GM12878 (cell line): Measurements from ENCODE around the gene DIAPH2. TPM values are rescaled to one million over a fixed set of nuclear protein-coding genes. Genes with fewer than 3 reads are reported as not detected.

ENCODE experiments used
- ATAC-seq: fragments of 200-7000 bp; cut with Tn5 transposase; 3 replicates; pipeline ENCODE4 v1.9.1; 2020; ENCODE audit warnings: mild to moderate bottlenecking, moderate library complexity
- BruUV-seq: library from RNA; stranded (reverse); fragments of 400-500 nt; replicated peaks from 2 replicates; lab custom pipeline; 2021; lab: Mats Ljungman, UMichigan
- CTCF ChIA-PET: fragments of 300-600 bp; sonication (Branson Sonifier 250); formaldehyde crosslinking; extraction: SDS; loops from one replicate; lab custom pipeline; 2021; ENCODE audit warnings: inconsistent platforms; lab: Yijun Ruan, JAX
- POLR2A ChIA-PET: fragments of 350-600 bp; formaldehyde crosslinking; extraction: SDS; loops from one replicate; lab custom pipeline; 2021; ENCODE audit warnings: inconsistent platforms; lab: Charles Lee
- RAD21 ChIA-PET: fragments of 300-600 bp; sonication (Branson Sonifier 250); formaldehyde crosslinking; loops from one replicate; lab custom pipeline; 2023; ENCODE audit warnings: antibody characterized with exemption; ENCODE audit not compliant: unreplicated experiment; lab: Charles Lee
- SMC1A ChIA-PET: fragments of 300-600 bp; sonication (Branson Sonifier 250); formaldehyde crosslinking; loops from one replicate; lab custom pipeline; 2023; ENCODE audit not compliant: unreplicated experiment, uncharacterized antibody; lab: Charles Lee
- DNase-seq: peaks from one replicate; pipeline ENCODE4 v3.0.0-alpha.2; 2011; ENCODE audit warnings: low read depth, low spot score
- FAIRE-seq: peaks from 3 replicates; lab custom pipeline; 2011; peaks lifted over from hg19 to GRCh38; lab: Jason Lieb, UNC
- H2AFZ ChIP-seq: 2 replicates; pipeline ENCODE4 v1.6.0; 2011; ENCODE audit warnings: low read depth, low read length, control low read depth; ENCODE audit not compliant: control insufficient read depth
- H3K27ac ChIP-seq: 2 replicates; pipeline ENCODE4 v1.5.1; 2011; ENCODE audit warnings: control low read depth; ENCODE audit not compliant: control insufficient read depth, insufficient read depth
- H3K27me3 ChIP-seq, 2 experiments: replicated peaks in 1 of 2; 2 replicates each; pipeline versions ENCODE4 v1.6.0 to v1.6.1; 2011; ENCODE audit warnings: low read length in 1 of 2; ENCODE audit not compliant: control insufficient read depth in 2 of 2, insufficient read depth in 2 of 2
- H3K36me3 ChIP-seq, 2 experiments: 2 replicates each; pipeline ENCODE4 v1.5.1; 2011; ENCODE audit warnings: low read length in 1 of 2; ENCODE audit not compliant: control insufficient read depth in 2 of 2, insufficient read depth in 2 of 2
- H3K4me1 ChIP-seq: 2 replicates; pipeline ENCODE4 v1.6.1; 2011; ENCODE audit warnings: mild to moderate bottlenecking, low read length, moderate library complexity, mixed read lengths; ENCODE audit not compliant: control insufficient read depth, insufficient read depth
- H3K4me2 ChIP-seq: 2 replicates; pipeline ENCODE4 v1.6.0; 2011; ENCODE audit warnings: control low read depth; ENCODE audit not compliant: control insufficient read depth, insufficient read depth
- H3K4me3 ChIP-seq: fragments of 200-600 bp; sonication (generic); 2 replicates; pipeline ENCODE4 v1.5.1; 2016
- H3K79me2 ChIP-seq: 2 replicates; pipeline ENCODE4 v1.6.0; 2011; ENCODE audit warnings: low read length; ENCODE audit not compliant: control insufficient read depth, insufficient read depth
- H3K9ac ChIP-seq: 2 replicates; pipeline ENCODE4 v1.8.0; 2011; ENCODE audit warnings: low read length, control low read depth, mixed read lengths; ENCODE audit not compliant: control insufficient read depth, insufficient read depth
- H3K9me3 ChIP-seq: replicated peaks from 3 replicates; pipeline ENCODE4 v1.5.1; 2011; ENCODE audit warnings: mild to moderate bottlenecking, low read length; ENCODE audit not compliant: control insufficient read depth, insufficient read depth
- H4K20me1 ChIP-seq: 2 replicates; pipeline ENCODE4 v1.6.0; 2011; ENCODE audit not compliant: control insufficient read depth, insufficient read depth
- BMI1 ChIP-seq: fragments of 450-650 bp; IDR thresholded peaks from 2 replicates; pipeline ENCODE4 v1.6.1; 2016; ENCODE audit warnings: mild to moderate bottlenecking, moderate library complexity, borderline replicate concordance
- BRCA1 ChIP-seq: IDR thresholded peaks from 2 replicates; pipeline ENCODE4 v1.6.1; 2011; ENCODE audit warnings: low read depth, low read length, improper control_type of control experiment
- ETV6 ChIP-seq, 2 experiments: fragments of 450-650 bp in 1 of 2; IDR thresholded peaks in 1 of 2; conservative IDR thresholded peaks in 1 of 2; 2 replicates each; pipeline ENCODE4 v1.6.1; 2014; ENCODE audit warnings: antibody characterized with exemption in 1 of 2, borderline replicate concordance in 1 of 2, low read depth in 1 of 2, mild to moderate bottlenecking in 1 of 2, moderate library complexity in 1 of 2
- GATAD2B ChIP-seq: fragments of 450-650 bp; conservative IDR thresholded peaks from 2 replicates; pipeline ENCODE4 v1.6.1; 2017; ENCODE audit warnings: low read depth, mild to moderate bottlenecking, moderate library complexity
- JUNB ChIP-seq: IDR thresholded peaks from 2 replicates; pipeline ENCODE4 v1.6.1; 2016; ENCODE audit warnings: antibody characterized with exemption, mild to moderate bottlenecking
- MTA2 ChIP-seq: fragments of 450-650 bp; IDR thresholded peaks from 2 replicates; pipeline ENCODE4 v1.6.1; 2016; ENCODE audit warnings: low read depth, mild to moderate bottlenecking, moderate library complexity
- MYC ChIP-seq: IDR thresholded peaks from 2 replicates; pipeline ENCODE4 v1.6.1; 2011; ENCODE audit warnings: mild to moderate bottlenecking, low read length, moderate library complexity, inconsistent platforms; ENCODE audit not compliant: insufficient read depth, insufficient replicate concordance, insufficient read length, severe bottlenecking
- POLR2AphosphoS5 ChIP-seq: IDR thresholded peaks from 2 replicates; pipeline ENCODE4 v1.6.1; 2011; ENCODE audit warnings: mild to moderate bottlenecking, low read length, inconsistent platforms
- RBBP5 ChIP-seq: fragments of 200-600 bp; sonication (generic); conservative IDR thresholded peaks from 2 replicates; pipeline ENCODE4 v1.6.1; 2016
- WGBS: methylation state at CpG from one replicate; pipeline ENCODE4 v1.1.6; 2016; ENCODE audit warnings: low lambda C conversion rate; ENCODE audit not compliant: insufficient replicate concordance, insufficient coverage; ENCODE audit errors: missing lambda C conversion rate; 5-methylcytosine and 5-hydroxymethylcytosine counted together
- in situ Hi-C: fragments of 300-500 bp; cut with MboI; formaldehyde crosslinking; loops from 9 replicates; pipeline ENCODE4 v1.14.3; 2018; ENCODE audit warnings: mixed read lengths
- intact Hi-C: fragments of 100-400 bp; cut with micrococcal nuclease; formaldehyde crosslinking; loops from one replicate; pipeline ENCODE4 v1.14.2; 2022; ENCODE audit not compliant: unreplicated experiment
- polyA plus RNA-seq, 11 experiments: library from polyadenylated mRNA; depleted of rRNA in 4 of 11; unstranded in 6 of 11; stranded (reverse) in 5 of 11; fragments of >200 nt; fragmentation: Nextera tagmentation in 4 of 11; fragmentation: Illumina TruSeq in 1 of 11; extraction: Ambion mirVana in 4 of 11; extraction: Trizol in 1 of 11; gene quantifications; 1 replicate in 1 of 11; 2 replicates in 10 of 11; pipeline versions ENCODE4 v1.2.1 to v1.2.3, GENCODE V29; 2011 to 2016; ENCODE audit warnings: inconsistent platforms in 2 of 11, missing spikeins in 2 of 11, low read depth in 1 of 11
- total RNA-seq, 4 experiments: library from RNA; depleted of rRNA in 3 of 4; stranded (reverse); fragments of >200 nt in 3 of 4; fragmentation: Illumina TruSeq in 1 of 4; extraction: Trizol in 1 of 4; gene quantifications; 2 replicates each; pipeline versions ENCODE4 v1.2.1 to v1.2.3, GENCODE V29; 2013 to 2021
- TF ChIP-seq, protein P1 (sequence below): fragments of 450-650 bp; IDR thresholded peaks from 2 replicates; pipeline ENCODE4 v1.6.1; 2017; ENCODE audit warnings: mild to moderate bottlenecking, moderate library complexity
- TF ChIP-seq, protein P2 (sequence below): fragments of 450-650 bp; formaldehyde crosslinking; IDR thresholded peaks from 2 replicates; pipeline ENCODE4 v1.4.0; 2020; ENCODE audit warnings: mild to moderate bottlenecking, moderate library complexity

DIAPH2 gene
- total and polyA plus RNA-seq, 10 of the 15 experiments (the other 5 are each of a cell fraction or from before 2014, with no cell fraction given), result 2.2 to 16.6 (median 8.8) TPM

DNA sequence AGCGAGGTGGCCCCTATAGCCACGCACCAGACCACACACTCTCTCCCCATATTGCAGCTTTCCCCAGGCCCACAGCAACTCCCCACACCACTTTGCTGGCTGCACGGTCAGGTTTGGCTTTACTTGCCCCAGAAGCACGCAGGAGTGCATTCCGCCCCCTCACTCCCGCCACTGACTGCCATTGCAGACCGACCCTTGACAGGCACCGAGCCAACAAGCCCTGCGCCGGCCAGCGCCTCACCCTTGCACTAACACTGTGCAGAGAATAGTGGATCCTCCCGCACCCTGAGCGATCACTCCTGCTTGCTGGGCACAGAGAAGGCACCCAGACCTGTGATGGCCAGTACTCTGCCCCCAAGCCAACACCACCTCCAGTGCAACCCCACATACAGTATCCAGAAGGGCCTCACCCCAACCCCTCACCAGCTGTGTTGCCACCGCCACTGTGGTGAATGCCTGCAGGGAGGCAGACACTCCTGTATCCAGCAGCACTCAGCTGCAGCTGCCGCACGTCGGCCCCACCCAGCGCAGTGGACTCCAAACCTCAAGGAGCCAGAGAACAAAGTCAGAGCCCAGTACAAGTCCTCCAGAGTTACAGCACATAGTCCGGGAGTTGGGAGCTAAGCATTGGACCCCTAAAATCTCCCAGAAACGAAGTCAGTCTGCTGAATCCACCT, 28.6 kb upstream of the DIAPH2 start:
- no peak for TF ChIP-seq MTA2
- TF ChIP-seq, protein P1, sequence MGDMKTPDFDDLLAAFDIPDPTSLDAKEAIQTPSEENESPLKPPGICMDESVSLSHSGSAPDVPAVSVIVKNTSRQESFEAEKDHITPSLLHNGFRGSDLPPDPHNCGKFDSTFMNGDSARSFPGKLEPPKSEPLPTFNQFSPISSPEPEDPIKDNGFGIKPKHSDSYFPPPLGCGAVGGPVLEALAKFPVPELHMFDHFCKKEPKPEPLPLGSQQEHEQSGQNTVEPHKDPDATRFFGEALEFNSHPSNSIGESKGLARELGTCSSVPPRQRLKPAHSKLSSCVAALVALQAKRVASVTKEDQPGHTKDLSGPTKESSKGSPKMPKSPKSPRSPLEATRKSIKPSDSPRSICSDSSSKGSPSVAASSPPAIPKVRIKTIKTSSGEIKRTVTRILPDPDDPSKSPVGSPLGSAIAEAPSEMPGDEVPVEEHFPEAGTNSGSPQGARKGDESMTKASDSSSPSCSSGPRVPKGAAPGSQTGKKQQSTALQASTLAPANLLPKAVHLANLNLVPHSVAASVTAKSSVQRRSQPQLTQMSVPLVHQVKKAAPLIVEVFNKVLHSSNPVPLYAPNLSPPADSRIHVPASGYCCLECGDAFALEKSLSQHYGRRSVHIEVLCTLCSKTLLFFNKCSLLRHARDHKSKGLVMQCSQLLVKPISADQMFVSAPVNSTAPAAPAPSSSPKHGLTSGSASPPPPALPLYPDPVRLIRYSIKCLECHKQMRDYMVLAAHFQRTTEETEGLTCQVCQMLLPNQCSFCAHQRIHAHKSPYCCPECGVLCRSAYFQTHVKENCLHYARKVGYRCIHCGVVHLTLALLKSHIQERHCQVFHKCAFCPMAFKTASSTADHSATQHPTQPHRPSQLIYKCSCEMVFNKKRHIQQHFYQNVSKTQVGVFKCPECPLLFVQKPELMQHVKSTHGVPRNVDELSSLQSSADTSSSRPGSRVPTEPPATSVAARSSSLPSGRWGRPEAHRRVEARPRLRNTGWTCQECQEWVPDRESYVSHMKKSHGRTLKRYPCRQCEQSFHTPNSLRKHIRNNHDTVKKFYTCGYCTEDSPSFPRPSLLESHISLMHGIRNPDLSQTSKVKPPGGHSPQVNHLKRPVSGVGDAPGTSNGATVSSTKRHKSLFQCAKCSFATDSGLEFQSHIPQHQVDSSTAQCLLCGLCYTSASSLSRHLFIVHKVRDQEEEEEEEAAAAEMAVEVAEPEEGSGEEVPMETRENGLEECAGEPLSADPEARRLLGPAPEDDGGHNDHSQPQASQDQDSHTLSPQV, result no peak
- TF ChIP-seq MYC, result no peak
- no peak for TF ChIP-seq RBBP5
- TF ChIP-seq BRCA1, result no peak
- TF ChIP-seq GATAD2B, result no peak
- no peak for TF ChIP-seq JUNB
- no peak for TF ChIP-seq BMI1
- no peak for TF ChIP-seq POLR2AphosphoS5
- no peak for TF ChIP-seq ETV6 (conservative IDR thresholded peaks at IDR 0.05 in 1 of 2, IDR thresholded peaks at IDR 0.05 in 1 of 2; ENCODE audit: borderline replicate concordance in 1 of 2, low read depth in 1 of 2)
- TF ChIP-seq, protein P2, sequence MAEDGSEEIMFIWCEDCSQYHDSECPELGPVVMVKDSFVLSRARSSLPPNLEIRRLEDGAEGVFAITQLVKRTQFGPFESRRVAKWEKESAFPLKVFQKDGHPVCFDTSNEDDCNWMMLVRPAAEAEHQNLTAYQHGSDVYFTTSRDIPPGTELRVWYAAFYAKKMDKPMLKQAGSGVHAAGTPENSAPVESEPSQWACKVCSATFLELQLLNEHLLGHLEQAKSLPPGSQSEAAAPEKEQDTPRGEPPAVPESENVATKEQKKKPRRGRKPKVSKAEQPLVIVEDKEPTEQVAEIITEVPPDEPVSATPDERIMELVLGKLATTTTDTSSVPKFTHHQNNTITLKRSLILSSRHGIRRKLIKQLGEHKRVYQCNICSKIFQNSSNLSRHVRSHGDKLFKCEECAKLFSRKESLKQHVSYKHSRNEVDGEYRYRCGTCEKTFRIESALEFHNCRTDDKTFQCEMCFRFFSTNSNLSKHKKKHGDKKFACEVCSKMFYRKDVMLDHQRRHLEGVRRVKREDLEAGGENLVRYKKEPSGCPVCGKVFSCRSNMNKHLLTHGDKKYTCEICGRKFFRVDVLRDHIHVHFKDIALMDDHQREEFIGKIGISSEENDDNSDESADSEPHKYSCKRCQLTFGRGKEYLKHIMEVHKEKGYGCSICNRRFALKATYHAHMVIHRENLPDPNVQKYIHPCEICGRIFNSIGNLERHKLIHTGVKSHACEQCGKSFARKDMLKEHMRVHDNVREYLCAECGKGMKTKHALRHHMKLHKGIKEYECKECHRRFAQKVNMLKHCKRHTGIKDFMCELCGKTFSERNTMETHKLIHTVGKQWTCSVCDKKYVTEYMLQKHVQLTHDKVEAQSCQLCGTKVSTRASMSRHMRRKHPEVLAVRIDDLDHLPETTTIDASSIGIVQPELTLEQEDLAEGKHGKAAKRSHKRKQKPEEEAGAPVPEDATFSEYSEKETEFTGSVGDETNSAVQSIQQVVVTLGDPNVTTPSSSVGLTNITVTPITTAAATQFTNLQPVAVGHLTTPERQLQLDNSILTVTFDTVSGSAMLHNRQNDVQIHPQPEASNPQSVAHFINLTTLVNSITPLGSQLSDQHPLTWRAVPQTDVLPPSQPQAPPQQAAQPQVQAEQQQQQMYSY (CRISPR knock-in tag), result no peak

More for the DNA sequence above, 28.6 kb upstream of the DIAPH2 start:
- no peak overlapping the region for H3K27ac ChIP-seq
- ChIA-PET SMC1A (no interaction called here), POLR2A (interaction anchor here (0.6 kb wide), 1 partner anchor 450 kb away, joined by 3 read pairs; no protein-coding TSS in a partner anchor), RAD21 (no interaction called here), CTCF (no interaction called here)
- intact Hi-C loops (no loop called here), in situ Hi-C loops (no loop called here)
- H3K27me3 ChIP-seq, result no peaks in the 10 kb centered on the region
- H3K9me3 ChIP-seq, result no peaks in the 10 kb centered on the region
- H4K20me1 ChIP-seq, result no peaks in the 10 kb centered on the region
- no peak for DNase-seq
- no peaks in the 10 kb centered on the region for H3K79me2 ChIP-seq
- no peaks in the 10 kb centered on the region for H3K36me3 ChIP-seq
- FAIRE-seq, result no peak
- no peaks in the 10 kb centered on the region for H3K4me1 ChIP-seq
- no peak overlapping the region for H3K4me2 ChIP-seq
- H2AFZ ChIP-seq, result no peak overlapping the region
- no peak for ATAC-seq
- BruUV-seq, result no TSS peak
- no peak overlapping the region for H3K9ac ChIP-seq
- no peak overlapping the region for H3K4me3 ChIP-seq
- 49% methylated on average over 20 of the region's 20 CpGs for WGBS
